Fibroblast of lung (primary cell): ENCODE data around the gene ZNF22. TPM values are rescaled to one million over a fixed set of nuclear protein-coding genes. Genes with fewer than 3 reads are reported as not detected.
A peak's percentile ranks its signal among the peaks of the same experiment; 100 is the strongest.

Source experiments
- DNase-seq, 2 donors: peaks; one replicate each; pipeline versions ENCODE4 v3.0.0 to v3.0.0-alpha.2; 2010; ENCODE audit warnings: low read depth in 2 of 2
- H2AFZ ChIP-seq: 2 replicates; pipeline ENCODE4 v1.5.1; 2012; ENCODE audit warnings: low read length, control low read depth, inconsistent platforms
- H3K27ac ChIP-seq: 2 replicates; pipeline ENCODE4 v1.5.1; 2011; ENCODE audit warnings: low read length, control low read depth; ENCODE audit not compliant: insufficient read depth
- H3K27me3 ChIP-seq: 2 replicates; pipeline ENCODE4 v1.5.1; 2011; ENCODE audit warnings: mild to moderate bottlenecking, low read length; ENCODE audit not compliant: control insufficient read depth, insufficient read depth
- H3K36me3 ChIP-seq: 2 replicates; pipeline ENCODE4 v1.5.1; 2011; ENCODE audit warnings: low read length; ENCODE audit not compliant: control insufficient read depth, insufficient read depth
- H3K4me1 ChIP-seq: 2 replicates; pipeline ENCODE4 v1.5.1; 2011; ENCODE audit warnings: low read length; ENCODE audit not compliant: control insufficient read depth, insufficient read depth; ENCODE audit errors: extremely low read depth
- H3K4me2 ChIP-seq: 2 replicates; pipeline ENCODE4 v1.5.1; 2011; ENCODE audit warnings: low read length, control low read depth; ENCODE audit not compliant: insufficient read depth; ENCODE audit errors: extremely low read depth
- H3K4me3 ChIP-seq, 4 experiments: fragments of 200-600 bp in 1 of 4; sonication (generic) in 1 of 4; replicated peaks in 1 of 4; 2 replicates each; pipeline ENCODE4 v1.5.1; 2011 to 2016; ENCODE audit warnings: low read length in 4 of 4, low read depth in 3 of 4, mild to moderate bottlenecking in 3 of 4, control low read depth in 2 of 4, inconsistent platforms in 1 of 4, mixed read lengths in 1 of 4; ENCODE audit not compliant: insufficient read depth in 1 of 4; ENCODE audit errors: control extremely low read depth in 1 of 4
- H3K79me2 ChIP-seq: 2 replicates; pipeline ENCODE4 v1.5.1; 2012; ENCODE audit warnings: mild to moderate bottlenecking, low read length, inconsistent platforms; ENCODE audit not compliant: control insufficient read depth, insufficient read depth
- H3K9ac ChIP-seq: 2 replicates; pipeline ENCODE4 v1.5.1; 2011; ENCODE audit warnings: mild to moderate bottlenecking, low read length, control low read depth; ENCODE audit not compliant: insufficient read depth
- H3K9me3 ChIP-seq: 2 replicates; pipeline ENCODE4 v1.5.1; 2012; ENCODE audit warnings: low read depth, low read length; ENCODE audit not compliant: control insufficient read depth, insufficient read depth
- H4K20me1 ChIP-seq: 2 replicates; pipeline ENCODE4 v1.5.1; 2011; ENCODE audit warnings: low read length; ENCODE audit not compliant: control insufficient read depth, insufficient read depth; ENCODE audit errors: extremely low read depth
- EZH2 ChIP-seq: IDR thresholded peaks from 2 replicates; pipeline ENCODE4 v1.5.1; 2012; ENCODE audit warnings: low read length, control low read depth, mild to moderate bottlenecking; ENCODE audit errors: missing control alignments
- polyA plus RNA-seq, 2 donors: library from polyadenylated mRNA; depleted of rRNA in 1 of 2; stranded (reverse) in 1 of 2; unstranded in 1 of 2; fragments of >200 nt; gene quantifications; 2 replicates each; pipeline ENCODE4 v1.2.1, GENCODE V29; 2011 to 2012; ENCODE audit warnings: missing spikeins in 1 of 2
- total RNA-seq: library from RNA; depleted of rRNA; stranded (reverse); fragments of >200 nt; gene quantifications from 2 replicates; pipeline ENCODE4 v1.2.1, GENCODE V29; 2014
- TF ChIP-seq, protein P1 (sequence below), 2 donors: IDR thresholded peaks in 1 of 2; conservative IDR thresholded peaks in 1 of 2; 1 replicate in 1 of 2; 2 replicates in 1 of 2; pipeline ENCODE4 v1.5.1; 2011 to 2012; ENCODE audit warnings: low read length in 2 of 2, control low read depth in 1 of 2, inconsistent platforms in 1 of 2, low read depth in 1 of 2, mild to moderate bottlenecking in 1 of 2

ZNF22 gene
- total and polyA plus RNA-seq, 2 donors (not counting 1 experiment from before 2014, with no cell fraction given), result 16.0 to 23.0 TPM

GRCh38 chr10:45015590-45015989 lies 14.9 kb downstream of the ZNF22 start:
- Histone ChIP-seq H3K36me3 (no peaks in the 10 kb centered on the region), H2AFZ (no peak overlapping the region), H4K20me1 (no peaks in the 10 kb centered on the region), H3K9me3 (no peaks in the 10 kb centered on the region), H3K4me3 (no peak overlapping the region), H3K4me1 (no peaks in the 10 kb centered on the region), H3K4me2 (no peak overlapping the region), H3K9ac (no peak overlapping the region), H3K27me3 (no peaks in the 10 kb centered on the region), H3K79me2 (no peaks in the 10 kb centered on the region), H3K27ac (no peak overlapping the region)
- no peak for TF ChIP-seq EZH2
- TF ChIP-seq, protein P1, sequence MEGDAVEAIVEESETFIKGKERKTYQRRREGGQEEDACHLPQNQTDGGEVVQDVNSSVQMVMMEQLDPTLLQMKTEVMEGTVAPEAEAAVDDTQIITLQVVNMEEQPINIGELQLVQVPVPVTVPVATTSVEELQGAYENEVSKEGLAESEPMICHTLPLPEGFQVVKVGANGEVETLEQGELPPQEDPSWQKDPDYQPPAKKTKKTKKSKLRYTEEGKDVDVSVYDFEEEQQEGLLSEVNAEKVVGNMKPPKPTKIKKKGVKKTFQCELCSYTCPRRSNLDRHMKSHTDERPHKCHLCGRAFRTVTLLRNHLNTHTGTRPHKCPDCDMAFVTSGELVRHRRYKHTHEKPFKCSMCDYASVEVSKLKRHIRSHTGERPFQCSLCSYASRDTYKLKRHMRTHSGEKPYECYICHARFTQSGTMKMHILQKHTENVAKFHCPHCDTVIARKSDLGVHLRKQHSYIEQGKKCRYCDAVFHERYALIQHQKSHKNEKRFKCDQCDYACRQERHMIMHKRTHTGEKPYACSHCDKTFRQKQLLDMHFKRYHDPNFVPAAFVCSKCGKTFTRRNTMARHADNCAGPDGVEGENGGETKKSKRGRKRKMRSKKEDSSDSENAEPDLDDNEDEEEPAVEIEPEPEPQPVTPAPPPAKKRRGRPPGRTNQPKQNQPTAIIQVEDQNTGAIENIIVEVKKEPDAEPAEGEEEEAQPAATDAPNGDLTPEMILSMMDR (conservative IDR thresholded peaks at IDR 0.05 in 1 of 2, IDR thresholded peaks at IDR 0.05 in 1 of 2; ENCODE audit: low read depth in 1 of 2, low read length in 2 of 2), result no peak
- no peak for DNase-seq

DNA sequence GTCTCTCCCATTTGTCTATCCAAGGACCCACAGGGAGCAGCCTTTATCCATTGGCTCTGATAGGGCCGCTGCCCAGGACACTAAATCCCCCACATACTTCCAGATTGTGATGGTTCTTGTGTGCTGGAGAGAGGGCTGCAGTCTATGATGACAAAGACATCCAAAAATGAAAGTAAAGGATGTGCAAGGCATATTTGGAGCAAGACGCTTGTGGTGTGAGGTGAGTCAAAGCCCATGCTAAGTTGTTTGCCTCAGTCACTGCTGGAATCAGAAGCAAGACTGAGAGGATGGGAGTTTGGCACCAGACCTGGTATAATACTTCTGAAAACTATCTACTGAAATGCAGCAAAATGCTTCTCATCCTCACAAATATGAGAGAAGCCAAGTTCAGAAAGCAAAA lies 22.7 kb downstream of the ZNF22 start:
- H3K4me3 ChIP-seq, result no peak overlapping the region
- no peak overlapping the region for H3K4me2 ChIP-seq
- no peaks in the 10 kb centered on the region for H4K20me1 ChIP-seq
- H3K4me1 ChIP-seq, result no peaks in the 10 kb centered on the region
- no peak for TF ChIP-seq EZH2
- TF ChIP-seq, protein P1 (conservative IDR thresholded peaks at IDR 0.05 in 1 of 2, IDR thresholded peaks at IDR 0.05 in 1 of 2; ENCODE audit: low read depth in 1 of 2, low read length in 2 of 2), result no peak
- no peaks in the 10 kb centered on the region for H3K36me3 ChIP-seq
- H3K9me3 ChIP-seq, result no peaks in the 10 kb centered on the region
- no peaks in the 10 kb centered on the region for H3K79me2 ChIP-seq
- H2AFZ ChIP-seq, result no peak overlapping the region
- no peaks in the 10 kb centered on the region for H3K27me3 ChIP-seq
- peak in 1 of 2 donors; percentile 4 for DNase-seq
- H3K27ac ChIP-seq, result no peak overlapping the region
- H3K9ac ChIP-seq, result no peak overlapping the region

DNA sequence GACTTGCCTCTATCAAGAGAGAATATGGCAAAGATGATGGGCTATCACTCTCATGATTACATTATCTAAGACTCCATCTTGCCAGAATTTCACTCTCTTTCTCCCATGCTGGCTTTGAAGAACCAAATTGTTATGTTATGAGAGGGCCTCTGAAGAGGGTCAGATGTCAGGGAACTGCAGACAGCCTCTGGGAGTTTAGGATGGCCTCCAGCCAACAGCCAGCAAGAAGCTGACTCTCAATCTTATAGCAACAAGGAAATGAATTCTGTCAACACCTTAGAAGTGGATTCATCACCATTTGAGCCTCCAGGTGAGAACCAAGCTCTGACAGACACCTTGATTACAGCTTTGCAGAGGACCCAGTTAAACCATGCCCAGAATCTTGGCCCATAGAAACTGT lies 33.6 kb downstream of the ZNF22 start:
- Histone ChIP-seq H3K79me2 (no peaks in the 10 kb centered on the region), H3K27me3 (no peaks in the 10 kb centered on the region), H3K27ac (no peak overlapping the region), H2AFZ (no peak overlapping the region), H3K9ac (no peak overlapping the region), H3K4me2 (no peak overlapping the region), H3K9me3 (no peaks in the 10 kb centered on the region), H3K36me3 (no peaks in the 10 kb centered on the region), H3K4me3 (no peak overlapping the region), H3K4me1 (no peaks in the 10 kb centered on the region), H4K20me1 (no peaks in the 10 kb centered on the region)
- peak; percentile 2 to 4 for DNase-seq
- no peak for TF ChIP-seq EZH2
- TF ChIP-seq, protein P1 (conservative IDR thresholded peaks at IDR 0.05 in 1 of 2, IDR thresholded peaks at IDR 0.05 in 1 of 2; ENCODE audit: low read depth in 1 of 2, low read length in 2 of 2), result no peak
